WTC11 (cell line): ENCODE measurements around the gene RNF224. TPM values are rescaled to one million over a fixed set of nuclear protein-coding genes. Genes with fewer than 3 reads are reported as not detected.

Experiments used
- CREM ChIP-seq: sonication (generic); formaldehyde crosslinking; IDR thresholded peaks from 2 replicates; pipeline ENCODE4 v1.8.1; 2022; ENCODE audit warnings: mild to moderate bottlenecking, missing genetic modification reagents, moderate library complexity
- E2F4 ChIP-seq: sonication (generic); formaldehyde crosslinking; IDR thresholded peaks from 2 replicates; pipeline ENCODE4 v1.8.1; 2022; ENCODE audit warnings: low read depth, mild to moderate bottlenecking, moderate library complexity, missing genetic modification reagents, borderline replicate concordance
- ETV6 ChIP-seq: sonication (generic); formaldehyde crosslinking; IDR thresholded peaks from 2 replicates; pipeline ENCODE4 v1.8.1; 2022; ENCODE audit warnings: mild to moderate bottlenecking, missing genetic modification reagents
- FOXJ3 ChIP-seq: sonication (generic); formaldehyde crosslinking; IDR thresholded peaks from 2 replicates; pipeline ENCODE4 v1.9.0; 2021; ENCODE audit warnings: missing genetic modification reagents, mild to moderate bottlenecking, borderline replicate concordance
- FOXP1 ChIP-seq: sonication (generic); formaldehyde crosslinking; IDR thresholded peaks from 2 replicates; pipeline ENCODE4 v1.8.0; 2022; ENCODE audit warnings: missing genetic modification reagents, mild to moderate bottlenecking, moderate library complexity, borderline replicate concordance
- GABPB1 ChIP-seq: sonication (generic); formaldehyde crosslinking; IDR thresholded peaks from 2 replicates; pipeline ENCODE4 v1.8.1; 2023; ENCODE audit warnings: mild to moderate bottlenecking, missing genetic modification reagents
- HMGA2 ChIP-seq: fragments of 250-450 bp; sonication (Bioruptor Pico); IDR thresholded peaks from 2 replicates; pipeline ENCODE4 v1.4.0; 2021; ENCODE audit warnings: mild to moderate bottlenecking, moderate library complexity
- IRF1 ChIP-seq: sonication (generic); formaldehyde crosslinking; IDR thresholded peaks from 2 replicates; pipeline ENCODE4 v1.8.0; 2023; ENCODE audit warnings: missing genetic modification reagents
- JAZF1 ChIP-seq: fragments of 250-450 bp; sonication (Bioruptor Pico); IDR thresholded peaks from 2 replicates; pipeline ENCODE4 v1.9.0; 2021; ENCODE audit warnings: moderate library complexity, mild to moderate bottlenecking, inconsistent platforms
- MXD4 ChIP-seq: fragments of 250-450 bp; sonication (Bioruptor Pico); IDR thresholded peaks from 2 replicates; pipeline ENCODE4 v1.8.0; 2021; ENCODE audit warnings: mild to moderate bottlenecking, moderate library complexity, borderline replicate concordance
- MYBL2 ChIP-seq: sonication (generic); formaldehyde crosslinking; IDR thresholded peaks from 2 replicates; pipeline ENCODE4 v1.8.1; 2023; ENCODE audit warnings: mild to moderate bottlenecking, moderate library complexity, missing genetic modification reagents
- NFYB ChIP-seq: sonication (generic); formaldehyde crosslinking; conservative IDR thresholded peaks from 2 replicates; pipeline ENCODE4 v1.8.0; 2022; ENCODE audit warnings: low read depth, missing genetic modification reagents
- NR1H2 ChIP-seq: sonication (generic); formaldehyde crosslinking; IDR thresholded peaks from 2 replicates; pipeline ENCODE4 v1.9.0; 2021; ENCODE audit warnings: mild to moderate bottlenecking, moderate library complexity, missing genetic modification reagents
- NR2C2 ChIP-seq: sonication (generic); formaldehyde crosslinking; IDR thresholded peaks from 2 replicates; pipeline ENCODE4 v1.8.0; 2022; ENCODE audit warnings: mild to moderate bottlenecking, missing genetic modification reagents
- PRDM15 ChIP-seq: sonication (generic); formaldehyde crosslinking; IDR thresholded peaks from 2 replicates; pipeline ENCODE4 v1.8.0; 2022; ENCODE audit warnings: missing genetic modification reagents
- RORB ChIP-seq: fragments of 250-450 bp; sonication (Bioruptor Pico); IDR thresholded peaks from 2 replicates; pipeline ENCODE4 v1.9.0; 2021; ENCODE audit warnings: mild to moderate bottlenecking
- SMAD3 ChIP-seq: sonication (generic); formaldehyde crosslinking; IDR thresholded peaks from 2 replicates; pipeline ENCODE4 v1.8.0; 2022; ENCODE audit warnings: missing genetic modification reagents, mild to moderate bottlenecking, borderline replicate concordance
- SOX15 ChIP-seq: fragments of 250-450 bp; sonication (Bioruptor Pico); IDR thresholded peaks from 2 replicates; pipeline ENCODE4 v1.9.0; 2021; ENCODE audit warnings: mild to moderate bottlenecking
- TCF7 ChIP-seq: sonication (generic); formaldehyde crosslinking; IDR thresholded peaks from 2 replicates; pipeline ENCODE4 v1.8.0; 2022; ENCODE audit warnings: mild to moderate bottlenecking, low read depth, missing genetic modification reagents, moderate library complexity
- USF1 ChIP-seq: sonication (generic); formaldehyde crosslinking; IDR thresholded peaks from 2 replicates; pipeline ENCODE4 v1.8.0; 2022; ENCODE audit warnings: mild to moderate bottlenecking, missing genetic modification reagents
- ZMAT4 ChIP-seq: fragments of 250-450 bp; sonication (Bioruptor Pico); IDR thresholded peaks from 2 replicates; pipeline ENCODE4 v1.9.0; 2021; ENCODE audit warnings: mild to moderate bottlenecking
- ZNF219 ChIP-seq: sonication (generic); formaldehyde crosslinking; IDR thresholded peaks from 2 replicates; pipeline ENCODE4 v1.8.0; 2023; ENCODE audit warnings: missing genetic modification reagents, mild to moderate bottlenecking, borderline replicate concordance
- ZNF263 ChIP-seq: sonication (generic); formaldehyde crosslinking; IDR thresholded peaks from 2 replicates; pipeline ENCODE4 v1.8.1; 2022; ENCODE audit warnings: low read depth, mild to moderate bottlenecking, moderate library complexity, missing genetic modification reagents
- ZNF317 ChIP-seq: sonication (generic); formaldehyde crosslinking; IDR thresholded peaks from 2 replicates; pipeline ENCODE4 v1.8.1; 2023; ENCODE audit warnings: low read depth, mild to moderate bottlenecking, moderate library complexity, missing genetic modification reagents, borderline replicate concordance
- total RNA-seq: library from RNA; stranded (reverse); gene quantifications from 3 replicates; pipeline ENCODE4 v1.2.3, GENCODE V29; 2021
- TF ChIP-seq, protein P1 (sequence below): sonication (generic); formaldehyde crosslinking; IDR thresholded peaks from 2 replicates; pipeline ENCODE4 v1.8.0; 2022; ENCODE audit warnings: mild to moderate bottlenecking, missing genetic modification reagents
- TF ChIP-seq, protein P2 (sequence below): sonication (generic); formaldehyde crosslinking; IDR thresholded peaks from 2 replicates; pipeline ENCODE4 v1.8.1; 2023; ENCODE audit warnings: mild to moderate bottlenecking, moderate library complexity, missing genetic modification reagents
- TF ChIP-seq, protein P3 (sequence below): sonication (generic); formaldehyde crosslinking; IDR thresholded peaks from 2 replicates; pipeline ENCODE4 v1.8.1; 2022; ENCODE audit warnings: mild to moderate bottlenecking, moderate library complexity, missing genetic modification reagents
- TF ChIP-seq, protein P4 (sequence below): sonication (generic); formaldehyde crosslinking; IDR thresholded peaks from 2 replicates; pipeline ENCODE4 v1.8.1; 2023; ENCODE audit warnings: mild to moderate bottlenecking, missing genetic modification reagents, moderate library complexity

The RNF224 gene
- total RNA-seq, 1 experiment from 2014 or later = 0.59 TPM

- TF ChIP-seq PRDM15 (CRISPR knock-in tag) (no peak), MYBL2 (CRISPR knock-in tag) (0 out of 2 replicates have a peak, but pooled peaks have one; percentile 25), FOXP1 (CRISPR knock-in tag) (no peak), USF1 (CRISPR knock-in tag) (peak; percentile 56; the same call in 1 of the 2 replicates), NR1H2 (CRISPR knock-in tag) (no peak), ZMAT4 (CRISPR knock-in tag) (no peak), TCF7 (CRISPR knock-in tag) (no peak; the same call in 1 of the 2 replicates), SMAD3 (CRISPR knock-in tag) (peak; percentile 30; the same call in 1 of the 2 replicates), FOXJ3 (CRISPR knock-in tag) (no peak), ZNF219 (CRISPR knock-in tag) (no peak), SOX15 (CRISPR knock-in tag) (no peak), RORB (CRISPR knock-in tag) (no peak), GABPB1 (CRISPR knock-in tag) (peak; percentile 77), MXD4 (no peak), HMGA2 (no peak), ETV6 (CRISPR knock-in tag) (peak; percentile 64), IRF1 (no peak), JAZF1 (CRISPR knock-in tag) (no peak), ZNF263 (CRISPR knock-in tag) (no peak), E2F4 (CRISPR knock-in tag) (no peak), NR2C2 (CRISPR knock-in tag) (no peak), ZNF317 (CRISPR knock-in tag) (no peak), CREM (CRISPR knock-in tag) (peak; percentile 16; the same call in 1 of the 2 replicates), NFYB (CRISPR knock-in tag) (peak; percentile 94)
- TF ChIP-seq, protein P1, sequence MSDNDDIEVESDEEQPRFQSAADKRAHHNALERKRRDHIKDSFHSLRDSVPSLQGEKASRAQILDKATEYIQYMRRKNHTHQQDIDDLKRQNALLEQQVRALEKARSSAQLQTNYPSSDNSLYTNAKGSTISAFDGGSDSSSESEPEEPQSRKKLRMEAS (CRISPR knock-in tag) = peak; percentile 81
- TF ChIP-seq, protein P2, sequence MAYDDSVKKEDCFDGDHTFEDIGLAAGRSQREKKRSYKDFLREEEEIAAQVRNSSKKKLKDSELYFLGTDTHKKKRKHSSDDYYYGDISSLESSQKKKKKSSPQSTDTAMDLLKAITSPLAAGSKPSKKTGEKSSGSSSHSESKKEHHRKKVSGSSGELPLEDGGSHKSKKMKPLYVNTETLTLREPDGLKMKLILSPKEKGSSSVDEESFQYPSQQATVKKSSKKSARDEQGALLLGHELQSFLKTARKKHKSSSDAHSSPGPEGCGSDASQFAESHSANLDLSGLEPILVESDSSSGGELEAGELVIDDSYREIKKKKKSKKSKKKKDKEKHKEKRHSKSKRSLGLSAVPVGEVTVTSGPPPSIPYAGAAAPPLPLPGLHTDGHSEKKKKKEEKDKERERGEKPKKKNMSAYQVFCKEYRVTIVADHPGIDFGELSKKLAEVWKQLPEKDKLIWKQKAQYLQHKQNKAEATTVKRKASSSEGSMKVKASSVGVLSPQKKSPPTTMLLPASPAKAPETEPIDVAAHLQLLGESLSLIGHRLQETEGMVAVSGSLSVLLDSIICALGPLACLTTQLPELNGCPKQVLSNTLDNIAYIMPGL (CRISPR knock-in tag) = peak; percentile 76; the same call in 1 of the 2 replicates
- TF ChIP-seq, protein P3, sequence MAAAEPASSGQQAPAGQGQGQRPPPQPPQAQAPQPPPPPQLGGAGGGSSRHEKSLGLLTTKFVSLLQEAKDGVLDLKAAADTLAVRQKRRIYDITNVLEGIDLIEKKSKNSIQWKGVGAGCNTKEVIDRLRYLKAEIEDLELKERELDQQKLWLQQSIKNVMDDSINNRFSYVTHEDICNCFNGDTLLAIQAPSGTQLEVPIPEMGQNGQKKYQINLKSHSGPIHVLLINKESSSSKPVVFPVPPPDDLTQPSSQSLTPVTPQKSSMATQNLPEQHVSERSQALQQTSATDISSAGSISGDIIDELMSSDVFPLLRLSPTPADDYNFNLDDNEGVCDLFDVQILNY = peak; percentile 64; the same call in 1 of the 2 replicates
- TF ChIP-seq, protein P4, sequence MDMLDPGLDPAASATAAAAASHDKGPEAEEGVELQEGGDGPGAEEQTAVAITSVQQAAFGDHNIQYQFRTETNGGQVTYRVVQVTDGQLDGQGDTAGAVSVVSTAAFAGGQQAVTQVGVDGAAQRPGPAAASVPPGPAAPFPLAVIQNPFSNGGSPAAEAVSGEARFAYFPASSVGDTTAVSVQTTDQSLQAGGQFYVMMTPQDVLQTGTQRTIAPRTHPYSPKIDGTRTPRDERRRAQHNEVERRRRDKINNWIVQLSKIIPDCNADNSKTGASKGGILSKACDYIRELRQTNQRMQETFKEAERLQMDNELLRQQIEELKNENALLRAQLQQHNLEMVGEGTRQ = peak; percentile 34; the same call in 1 of the 2 replicates
These were observed 26.7 kb upstream of the RNF224 start, which contains the start of gene TPRN (continued) for GRCh38 chr9:137200311-137201204.
